DMS153 treated with DMSO at 0.1 percent for 48 hours (cell line): ENCODE data around the gene AADACL4.

ENCODE experiments used
- DNase-seq: peaks from one replicate; lab custom pipeline; 2025; ENCODE audit not compliant: unreplicated experiment; lab: John Stamatoyannopoulos, UW

Gene AADACL4

DNA sequence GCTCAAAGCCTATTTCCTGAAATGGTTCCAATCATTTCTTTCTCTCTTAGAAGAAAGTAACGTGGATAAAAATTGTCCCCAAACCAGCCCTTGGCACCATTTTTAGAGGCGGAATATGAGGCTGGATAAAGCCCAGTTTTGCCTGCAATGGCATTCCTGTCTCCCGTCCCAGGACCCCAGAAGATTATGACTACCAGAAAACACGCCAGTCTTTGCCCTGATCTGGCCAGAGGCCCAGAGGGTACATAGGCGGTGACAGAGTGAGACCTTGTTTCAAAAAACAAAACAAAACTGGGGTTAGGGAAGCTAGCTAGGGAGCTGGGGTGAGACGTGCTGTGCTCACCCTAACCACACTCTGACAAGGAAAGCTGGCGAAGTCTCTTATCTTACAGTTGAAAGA is at the start of gene AADACL4:
Gene AADACL4, plus strand, starts transcription at position 301 of the 400 bp plus-strand sequence. CDS start 462 bp downstream, outside the sequence.
- no peak for DNase-seq

DNA sequence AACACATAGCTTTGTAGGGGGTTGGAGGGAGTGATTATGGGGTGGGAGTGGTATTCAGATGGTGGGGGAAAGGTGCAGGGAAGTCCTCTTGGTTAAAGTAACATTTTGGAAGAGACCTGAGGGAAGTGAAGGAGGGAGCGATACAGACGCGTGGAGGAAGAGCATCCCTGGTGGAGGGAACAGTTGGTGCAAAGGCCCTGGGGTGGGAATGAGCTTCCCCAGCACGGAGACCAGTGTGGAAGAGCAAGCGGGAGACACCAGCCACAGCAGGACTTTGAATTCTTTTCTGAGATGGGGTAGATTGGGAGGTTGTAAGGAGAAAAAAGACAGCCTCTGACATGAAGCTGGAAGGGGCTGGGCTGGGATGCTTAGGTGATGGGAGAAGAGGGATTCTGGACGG is 49.4 kb upstream of the AADACL4 start:
- DNase-seq = no peak

DNA sequence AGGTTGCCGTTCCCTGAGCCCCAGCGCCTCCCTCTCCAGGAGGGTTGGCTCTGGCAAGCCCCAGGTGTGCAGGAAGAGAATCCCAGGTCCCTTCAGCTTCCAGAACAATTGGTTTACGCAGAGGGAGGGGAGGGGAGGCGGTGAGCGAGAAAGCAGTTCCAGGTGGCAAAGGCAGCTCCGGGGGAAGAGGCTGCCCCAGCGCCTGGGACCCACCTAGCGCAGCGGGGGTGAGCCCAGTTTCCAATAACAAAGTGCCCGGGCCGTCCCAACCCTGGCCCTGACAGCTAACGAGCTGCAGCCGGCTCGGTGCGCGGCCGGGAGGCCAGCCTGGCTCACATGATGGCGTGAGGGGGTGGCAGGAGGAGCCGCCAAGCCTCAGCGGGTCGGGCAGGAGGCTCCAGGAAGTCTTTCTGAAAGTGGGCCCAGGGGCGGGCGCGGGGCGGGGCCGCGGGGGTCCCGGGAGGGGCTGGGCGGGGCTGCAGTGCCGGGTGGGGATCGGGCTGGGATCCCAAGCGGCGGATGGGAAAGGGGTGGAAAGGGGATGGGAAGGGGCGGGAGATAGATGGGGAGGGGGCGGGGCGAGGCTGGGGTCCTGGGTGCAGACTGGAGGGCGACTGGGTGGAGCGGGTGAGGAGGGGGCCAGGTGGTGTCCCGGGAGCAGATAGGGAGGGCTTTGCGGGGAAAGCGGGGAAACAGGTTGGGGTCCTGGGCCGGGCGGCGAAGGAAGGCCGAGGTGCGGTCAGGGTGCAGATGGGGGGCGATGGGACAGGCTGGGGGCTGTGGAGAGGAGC is 48.7 kb upstream of the AADACL4 start:
- no peak for DNase-seq

DNA sequence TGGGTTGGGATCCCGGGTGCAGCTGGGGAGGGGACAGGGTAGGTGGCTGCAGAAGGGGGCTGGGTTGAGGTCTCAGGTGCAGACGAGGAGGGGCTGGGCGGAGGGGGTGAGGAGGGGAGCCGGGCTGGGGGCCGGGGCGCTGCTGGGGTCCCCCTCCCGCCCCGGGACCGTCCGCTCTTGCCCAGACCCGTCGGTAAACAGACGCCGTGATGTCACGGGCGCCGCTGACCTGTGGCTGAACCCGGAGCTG is 48.2 kb upstream of the AADACL4 start:
- DNase-seq = no peak

DNA sequence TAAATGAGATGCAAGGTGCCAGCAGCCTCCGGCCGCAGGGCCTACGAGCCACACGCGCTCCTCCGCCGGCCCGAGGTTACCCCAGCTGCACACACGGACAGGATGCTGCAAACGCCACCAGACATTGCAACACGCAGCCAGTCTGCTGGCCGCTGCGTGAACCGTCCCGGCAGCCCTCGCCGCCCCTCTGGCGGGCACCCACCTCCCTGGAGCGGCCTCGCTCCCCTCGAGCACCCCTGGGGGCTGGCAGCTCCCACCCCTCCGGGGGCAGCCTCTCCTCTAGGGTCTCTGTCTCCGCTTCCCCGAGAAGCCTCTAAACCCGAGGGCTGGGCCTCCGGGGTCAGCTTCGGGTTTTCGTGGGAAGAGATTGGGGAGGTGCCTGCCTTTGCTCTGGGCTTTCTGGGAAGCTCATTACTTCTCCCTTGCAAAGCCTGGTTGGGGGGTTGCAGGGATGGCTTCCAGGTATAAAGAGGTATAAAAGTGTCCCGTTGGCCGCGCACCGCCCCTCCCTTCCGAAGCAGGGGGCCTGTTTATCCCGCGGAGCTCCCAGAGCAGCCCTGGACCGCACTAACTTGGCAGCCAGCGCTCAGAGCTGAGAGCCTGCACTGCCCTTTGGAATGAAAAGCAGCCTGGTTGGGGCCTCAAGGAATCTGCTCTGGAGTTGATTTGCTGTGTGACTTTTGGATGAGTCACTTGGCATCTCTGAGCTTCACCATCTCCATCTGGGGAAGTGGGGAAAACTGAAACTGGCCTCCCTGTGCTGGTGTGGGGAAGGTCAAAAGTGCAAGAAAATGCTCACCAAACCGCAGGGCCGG is 47.7 kb upstream of the AADACL4 start:
- DNase-seq = no peak

DNA sequence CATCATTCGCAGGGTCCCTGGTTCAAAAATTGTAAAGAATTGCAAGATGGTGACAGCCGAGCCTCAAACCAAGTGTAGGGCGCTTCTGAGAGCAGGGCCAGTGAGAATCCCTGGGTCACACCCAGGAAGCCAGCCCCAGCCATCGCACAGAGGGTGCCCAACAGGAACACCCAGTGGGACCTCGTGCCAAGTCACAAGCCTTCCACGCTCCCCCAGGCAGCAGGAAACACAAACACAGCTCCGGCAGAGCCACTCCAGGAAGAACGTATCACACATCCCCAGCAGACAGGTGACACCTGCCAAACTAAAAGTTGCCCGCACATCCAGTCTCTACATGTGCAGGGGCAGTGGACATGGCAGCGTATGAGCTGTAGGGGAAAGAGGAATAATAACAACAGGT is 46.1 kb upstream of the AADACL4 start:
- no peak for DNase-seq

DNA sequence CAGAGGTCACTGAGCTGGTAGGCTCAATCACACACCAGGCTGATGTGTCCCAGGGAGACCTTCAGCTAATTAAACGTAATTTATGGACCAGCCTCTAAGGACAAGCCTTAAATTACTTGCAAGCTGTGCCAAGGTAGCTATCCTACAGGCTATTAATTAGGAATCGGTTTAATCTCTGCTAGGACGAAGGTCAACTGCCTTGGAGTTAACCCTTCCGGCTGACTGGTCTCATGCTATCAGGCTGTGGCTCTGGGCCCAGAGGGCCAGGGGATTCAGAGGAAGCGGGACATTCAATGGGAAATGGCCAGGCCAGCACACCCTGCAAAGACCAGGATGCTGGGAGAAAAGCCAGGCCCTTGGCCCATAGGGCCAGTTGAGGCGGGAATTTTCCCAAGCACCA is 44.9 kb upstream of the AADACL4 start:
- no peak for DNase-seq

DNA sequence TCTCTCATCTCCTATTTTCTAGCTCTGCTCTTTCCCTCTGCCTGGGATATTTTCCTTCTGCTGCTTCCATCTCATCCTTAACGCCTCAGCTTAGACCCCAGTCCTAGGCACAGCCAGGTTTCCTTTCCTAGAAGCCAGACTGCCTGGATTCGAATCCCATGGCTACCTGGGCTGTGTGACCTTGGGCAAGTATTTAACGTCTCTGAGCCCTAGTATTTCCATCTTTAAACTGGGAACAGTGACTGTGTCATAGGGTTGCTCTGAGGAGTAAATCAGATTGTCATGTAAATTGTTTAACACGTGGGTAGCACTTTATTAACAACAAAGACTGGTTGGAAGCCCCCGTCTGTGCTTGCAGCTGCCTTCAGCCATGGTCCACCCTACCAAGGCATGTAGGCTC is 44.2 kb upstream of the AADACL4 start:
- no peak for DNase-seq

DNA sequence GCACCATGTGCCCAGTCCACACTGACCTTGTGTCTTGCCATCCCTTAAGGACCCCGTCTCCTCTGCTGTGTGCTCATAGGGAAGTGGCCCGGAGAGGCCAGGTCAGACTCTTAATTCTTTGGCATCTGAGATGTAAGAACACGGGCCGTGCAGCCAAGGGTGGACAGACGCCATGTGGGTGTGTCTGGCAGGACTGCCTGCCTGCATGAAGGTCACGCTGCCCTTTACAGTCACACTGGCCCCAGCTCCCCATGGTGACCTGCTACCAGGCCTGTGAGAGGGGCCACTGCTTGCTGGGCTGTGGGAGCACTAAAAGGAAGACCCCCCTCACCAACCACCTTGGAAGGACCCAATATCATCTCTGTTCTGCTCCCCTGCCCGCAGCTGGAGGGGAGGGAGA is 43.5 kb upstream of the AADACL4 start:
- no peak for DNase-seq

DNA sequence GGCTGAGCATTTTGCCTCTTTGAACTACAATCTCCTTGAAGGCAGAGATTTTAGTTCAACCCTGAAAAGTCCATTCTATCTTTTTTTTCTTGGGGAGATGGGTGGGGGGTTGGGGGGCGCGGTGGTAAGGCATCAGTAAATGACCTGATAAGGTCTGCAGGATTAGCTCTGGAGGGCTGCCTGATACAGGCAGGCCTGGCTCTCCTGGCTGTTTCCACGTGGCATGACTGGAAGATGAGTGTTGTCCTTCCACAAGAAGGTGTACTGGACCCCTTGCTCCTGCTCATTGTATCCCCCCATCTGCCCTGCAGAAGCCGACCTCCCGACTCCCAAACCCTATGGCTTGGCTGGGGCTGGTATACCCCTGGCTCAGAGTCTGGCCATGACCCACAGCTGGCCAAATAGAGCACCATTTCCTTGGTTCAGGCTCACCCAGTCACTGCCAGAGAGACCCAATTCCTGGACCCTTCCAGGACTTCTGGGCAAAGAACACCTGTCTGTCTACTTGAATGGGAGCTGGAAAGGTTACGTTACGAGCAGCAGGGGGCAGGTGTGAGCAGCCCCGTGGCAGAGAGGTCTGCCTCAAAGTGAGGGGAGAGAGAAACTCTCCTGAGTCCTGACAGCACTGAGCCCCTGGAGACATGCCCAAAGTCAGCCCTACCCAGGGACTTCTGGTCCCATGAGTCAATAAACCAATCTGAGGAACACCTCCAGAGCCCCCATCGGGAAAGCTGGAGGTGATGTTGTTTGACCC is 42.8 kb upstream of the AADACL4 start:
- no peak for DNase-seq

DNA sequence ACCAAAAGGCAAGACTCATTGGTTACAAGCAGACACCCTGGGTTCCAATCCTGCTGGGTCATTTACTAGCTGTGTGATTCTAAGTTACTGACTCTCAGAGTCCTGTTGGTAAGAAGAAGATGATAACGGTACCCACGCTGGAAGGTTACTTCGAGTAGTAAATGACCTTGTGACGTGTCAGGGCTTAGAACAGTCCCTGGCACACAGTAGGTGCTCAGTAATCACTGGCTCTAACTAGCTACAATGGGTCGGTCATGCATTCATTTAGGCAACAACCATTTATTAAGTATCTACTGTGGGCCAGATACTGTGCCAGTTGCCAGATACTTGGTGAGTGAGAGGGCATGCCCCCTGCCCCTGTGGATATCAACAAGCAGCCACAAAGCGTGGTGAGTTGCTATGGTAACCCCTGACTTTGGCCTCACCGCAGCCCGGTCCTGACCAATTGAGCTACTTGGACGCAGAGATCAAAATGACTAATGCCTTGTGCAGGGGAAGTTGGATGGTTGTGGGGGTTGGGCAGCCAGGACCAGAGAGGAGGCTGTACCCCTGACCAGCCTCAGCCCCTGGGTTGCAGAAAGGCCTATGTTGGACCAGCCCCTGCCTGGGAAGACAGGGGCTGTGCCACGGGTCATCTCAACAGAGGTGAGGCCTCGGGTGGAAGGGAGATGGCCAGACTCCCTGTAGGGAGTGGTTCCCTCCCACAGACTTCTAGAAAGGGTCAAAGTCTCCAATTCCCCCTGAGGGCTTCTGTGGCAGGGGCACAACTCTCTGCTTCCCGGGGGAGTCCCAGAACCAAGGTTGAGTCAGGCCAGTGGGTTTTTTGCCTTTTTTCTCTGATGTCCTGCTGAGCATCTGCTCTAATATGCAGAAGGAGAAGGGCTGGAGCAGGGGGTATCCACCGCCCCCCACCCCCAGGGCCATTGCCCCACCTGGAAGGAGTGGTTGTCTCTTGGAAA is 41.9 kb upstream of the AADACL4 start:
- no peak for DNase-seq

DNA sequence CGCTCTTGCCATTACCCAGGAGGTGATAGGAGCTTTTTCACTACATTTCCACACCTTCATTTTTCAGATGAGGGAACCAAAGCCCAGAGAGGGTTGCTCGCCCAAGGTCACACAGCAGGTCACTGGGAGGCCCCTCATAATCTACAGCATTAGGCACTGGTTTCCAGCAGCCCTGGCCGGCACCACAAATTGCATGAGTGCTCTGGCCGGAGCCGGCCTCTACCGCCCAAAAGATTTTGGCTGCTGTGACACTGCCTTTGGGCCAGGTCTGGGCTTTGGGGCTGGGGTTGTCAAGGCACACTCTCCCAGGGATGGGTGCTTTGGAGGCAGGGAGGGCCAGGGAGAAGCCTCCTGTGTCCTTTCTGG is 41.2 kb upstream of the AADACL4 start:
- no peak for DNase-seq

DNA sequence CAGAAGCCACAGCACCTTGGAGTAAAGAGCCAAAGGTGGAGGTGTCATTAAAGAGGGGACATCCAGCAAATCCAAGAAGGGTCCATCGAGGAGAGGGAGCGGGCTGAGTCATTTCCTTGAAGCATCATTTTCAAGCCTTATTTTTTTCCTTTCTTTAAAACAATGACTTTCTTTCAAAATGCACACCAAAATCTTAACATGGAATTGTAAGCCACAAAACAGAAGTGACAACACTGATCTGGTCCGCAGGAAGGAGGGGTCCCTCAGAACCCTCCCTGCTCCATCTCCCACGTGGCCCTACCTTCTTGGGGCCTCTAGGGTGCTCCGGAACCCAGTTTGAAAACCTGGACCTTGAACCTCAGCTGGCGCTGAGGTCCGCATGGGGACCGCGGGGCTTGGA is 40.7 kb upstream of the AADACL4 start:
- no peak for DNase-seq

DNA sequence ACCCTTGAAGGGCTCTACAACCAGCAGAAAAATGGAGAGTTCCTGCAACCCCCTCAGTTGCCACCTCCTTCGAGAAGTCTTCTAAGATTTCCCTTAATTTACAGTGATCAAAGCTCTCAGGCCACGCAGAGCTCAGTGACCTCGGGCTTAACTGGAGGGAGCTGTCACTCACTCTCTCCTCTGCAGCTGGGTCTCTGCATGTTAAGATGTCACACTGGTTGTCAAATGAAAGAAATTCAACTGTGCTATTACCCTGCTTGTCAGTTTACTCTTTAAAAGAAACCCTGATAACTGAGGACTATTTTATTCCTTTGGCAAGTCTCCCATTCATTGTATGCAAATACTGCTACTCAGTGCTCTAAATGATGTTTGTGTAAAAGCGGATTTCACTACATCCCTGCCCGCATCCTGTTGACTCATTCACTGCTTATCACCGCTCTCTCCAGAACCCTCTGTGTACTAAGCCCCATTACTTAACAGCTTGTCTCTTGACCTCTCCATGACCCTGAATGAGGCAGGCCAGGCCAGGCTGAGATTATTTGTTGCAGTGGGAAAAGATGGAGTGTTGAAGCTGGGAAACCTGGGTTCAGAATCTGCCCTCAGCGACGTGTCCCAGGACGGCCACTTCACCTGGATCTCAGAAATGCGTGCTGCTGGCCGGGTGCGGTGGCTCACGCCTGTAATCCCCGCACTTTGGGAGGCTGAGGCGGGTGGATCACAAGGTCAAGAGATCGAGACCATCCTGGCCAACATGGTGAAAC is 39.6 kb upstream of the AADACL4 start:
- no peak for DNase-seq

DNA sequence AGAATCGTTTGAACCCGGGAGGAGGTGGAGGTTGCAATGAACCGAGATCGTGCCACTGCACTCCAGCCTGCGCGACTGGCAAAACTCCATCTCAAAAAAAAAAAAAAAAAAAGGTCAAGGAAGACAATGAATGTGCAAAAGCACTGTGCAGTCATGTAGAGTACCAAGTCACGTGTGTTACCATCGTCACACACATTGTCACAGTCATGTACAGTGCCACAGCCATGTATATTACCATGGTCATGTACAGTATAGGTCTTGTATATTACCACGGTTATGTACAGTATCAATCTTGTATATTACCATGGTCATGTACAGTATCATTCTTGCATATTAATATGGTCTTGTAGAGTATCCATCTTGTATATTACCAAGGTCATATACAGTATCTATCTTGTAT is 38.9 kb upstream of the AADACL4 start:
- no peak for DNase-seq

DNA sequence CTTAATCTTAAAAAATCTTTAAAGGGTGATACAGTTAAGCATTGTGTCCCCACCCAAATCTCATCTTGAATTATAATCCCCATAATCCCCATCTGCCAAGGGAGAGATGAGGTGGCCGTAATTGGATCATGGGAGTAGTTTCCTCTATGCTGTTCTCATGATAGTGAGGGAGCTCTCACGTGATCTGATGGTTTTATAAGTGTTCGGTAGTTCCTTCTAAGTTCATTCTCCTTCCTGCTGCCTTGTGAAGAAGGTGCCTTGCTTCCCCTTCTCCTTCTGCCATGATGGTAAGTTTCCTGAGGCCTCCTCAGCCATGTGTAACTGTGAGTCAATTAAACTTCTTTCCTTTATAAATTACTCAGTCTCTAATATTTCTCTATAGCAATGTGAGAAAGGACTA is 36.6 kb upstream of the AADACL4 start:
- no peak for DNase-seq

DNA sequence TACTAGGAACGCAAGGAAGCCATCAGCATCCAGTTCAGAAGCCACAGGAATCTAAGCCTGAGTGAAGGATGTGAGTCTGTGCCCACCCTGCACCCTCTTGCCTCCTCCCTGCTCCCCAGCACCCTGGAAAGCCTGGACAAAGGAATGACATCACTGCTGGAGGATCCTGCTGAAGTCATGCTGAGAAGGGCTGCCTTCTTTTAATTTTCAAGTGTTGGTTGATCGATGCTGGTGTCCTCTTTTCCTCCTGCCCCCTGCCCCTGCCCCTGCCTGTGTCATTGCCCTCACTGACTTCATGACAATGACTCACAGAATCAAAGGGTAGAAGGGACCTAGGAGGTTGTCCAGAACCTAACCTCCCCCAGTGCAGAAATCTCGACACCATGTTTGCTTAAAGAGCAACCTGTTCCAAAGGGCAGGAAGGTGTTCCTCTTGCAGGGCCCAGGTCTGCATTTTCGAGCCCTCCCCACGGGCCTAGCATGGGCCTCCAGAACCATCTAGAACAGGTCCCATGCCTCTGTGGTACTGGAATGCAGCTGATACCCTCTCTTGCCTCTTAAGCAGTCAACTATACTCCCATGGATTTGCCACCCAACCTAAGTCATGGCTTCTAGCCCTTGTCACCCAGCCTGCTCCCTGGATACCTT is 35.5 kb upstream of the AADACL4 start:
- no peak for DNase-seq

DNA sequence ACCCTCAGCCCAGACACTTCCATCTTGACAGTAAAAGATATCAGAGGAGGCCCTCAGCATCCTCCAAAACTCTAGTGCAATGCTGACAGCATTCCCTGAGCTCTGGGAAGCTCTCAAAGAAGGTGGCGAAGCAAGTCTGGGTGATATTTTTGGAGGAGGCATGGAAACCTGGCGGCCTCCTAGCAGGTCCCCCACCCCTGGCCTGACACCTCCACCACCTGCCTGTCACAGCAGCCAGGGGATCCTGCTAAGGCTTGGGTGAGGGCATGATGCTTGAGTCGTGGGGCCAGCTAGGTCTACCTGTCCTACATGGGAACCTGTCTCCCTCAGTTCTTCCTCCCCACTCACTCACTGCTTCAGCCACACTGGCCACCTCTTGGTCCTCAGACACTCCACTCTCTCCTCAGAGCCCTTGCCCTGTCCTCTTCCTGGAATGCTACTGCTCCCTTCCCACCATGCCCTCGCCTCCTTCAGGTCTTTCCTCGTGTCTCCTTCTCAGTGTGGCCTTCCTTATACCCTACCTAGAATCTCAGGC is 34.3 kb upstream of the AADACL4 start:
- no peak for DNase-seq

DNA sequence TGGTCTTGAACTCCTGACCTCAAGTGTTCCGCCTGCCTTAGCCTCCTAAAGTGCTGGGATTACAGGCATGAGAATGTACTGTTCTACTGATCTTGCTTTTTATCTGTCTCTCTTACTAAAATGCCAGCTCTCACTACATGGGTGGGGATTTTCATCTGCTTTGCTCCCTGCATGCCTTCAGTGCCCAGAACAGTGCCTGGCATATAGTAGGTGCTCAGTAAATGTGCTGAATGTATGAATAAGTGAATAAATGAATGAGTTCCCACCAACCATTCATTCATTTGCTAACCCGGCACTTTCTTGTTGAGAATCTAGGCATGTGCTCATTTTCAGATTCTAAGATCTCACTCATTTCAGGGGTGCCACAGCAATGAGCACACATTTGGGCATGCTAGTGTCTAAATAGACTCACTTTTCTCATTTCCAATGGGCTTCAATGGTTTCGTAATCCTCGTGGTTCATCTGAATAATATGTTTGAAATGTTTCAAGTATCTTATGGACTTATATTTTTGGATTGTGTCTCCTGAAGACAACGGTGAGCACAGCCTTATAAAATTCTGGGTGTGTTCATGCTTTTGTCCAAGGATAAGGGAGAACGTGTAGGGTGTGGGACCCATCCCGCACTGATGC is 33.5 kb upstream of the AADACL4 start:
- no peak for DNase-seq
